HepG2 (cell line): Measurements from ENCODE around the gene OTUB2. TPM values are rescaled to one million over a fixed set of nuclear protein-coding genes. Genes with fewer than 3 reads are reported as not detected.

Experiments
- EP300 ChIP-seq, 3 experiments: sonication (generic) in 1 of 3; formaldehyde crosslinking in 1 of 3; IDR thresholded peaks; 2 replicates each; pipeline versions ENCODE4 v1.5.1 to v1.6.1; 2011 to 2020; ENCODE audit warnings: low read depth in 2 of 3, low read length in 2 of 3, borderline replicate concordance in 1 of 3, improper control_type of control experiment in 1 of 3, mild to moderate bottlenecking in 1 of 3, missing genetic modification reagents in 1 of 3, moderate library complexity in 1 of 3
- FIP1L1 ChIP-seq: fragments of 200-400 bp; formaldehyde crosslinking; IDR thresholded peaks from 2 replicates; pipeline ENCODE4 v1.6.1; 2018; ENCODE audit warnings: low read depth, mild to moderate bottlenecking, low read length, moderate library complexity, borderline replicate concordance; ENCODE audit not compliant: insufficient read depth
- FOSL1 ChIP-seq: sonication (generic); formaldehyde crosslinking; IDR thresholded peaks from 2 replicates; pipeline ENCODE4 v1.9.0; 2021; ENCODE audit warnings: missing genetic modification reagents, borderline replicate concordance
- MIER2 ChIP-seq: IDR thresholded peaks from 2 replicates; pipeline ENCODE4 v1.6.1; 2016; ENCODE audit warnings: missing biosample characterization, missing genetic modification reagents
- NAIF1 ChIP-seq: sonication (generic); formaldehyde crosslinking; IDR thresholded peaks from 2 replicates; pipeline ENCODE4 v1.5.0; 2020; ENCODE audit warnings: mild to moderate bottlenecking, missing genetic modification reagents, borderline replicate concordance
- PHB2 ChIP-seq: fragments of 450-650 bp; IDR thresholded peaks from 2 replicates; pipeline ENCODE4 v1.6.1; 2018; ENCODE audit not compliant: partially characterized antibody
- PHF20 ChIP-seq: sonication (generic); formaldehyde crosslinking; IDR thresholded peaks from 2 replicates; pipeline ENCODE4 v1.5.0; 2020; ENCODE audit warnings: mild to moderate bottlenecking, missing genetic modification reagents
- PITX1 ChIP-seq: sonication (generic); formaldehyde crosslinking; IDR thresholded peaks from 2 replicates; pipeline ENCODE4 v1.5.1; 2020; ENCODE audit warnings: mild to moderate bottlenecking, missing genetic modification reagents
- PRMT3 ChIP-seq: sonication (generic); formaldehyde crosslinking; IDR thresholded peaks from 2 replicates; pipeline ENCODE4 v1.8.1; 2022; ENCODE audit warnings: low read depth, mild to moderate bottlenecking, moderate library complexity, missing genetic modification reagents, borderline replicate concordance
- RCOR2 ChIP-seq: IDR thresholded peaks from 2 replicates; pipeline ENCODE4 v1.6.1; 2016; ENCODE audit warnings: missing biosample characterization, missing genetic modification reagents
- RFXAP ChIP-seq: sonication (generic); formaldehyde crosslinking; IDR thresholded peaks from 2 replicates; pipeline ENCODE4 v1.4.0; 2020; ENCODE audit warnings: missing genetic modification reagents, borderline replicate concordance
- SPEN ChIP-seq: sonication (generic); formaldehyde crosslinking; IDR thresholded peaks from 2 replicates; pipeline ENCODE4 v1.5.1; 2020; ENCODE audit warnings: low read depth, mild to moderate bottlenecking, missing genetic modification reagents
- XRCC5 ChIP-seq: fragments of 200-400 bp; formaldehyde crosslinking; optimal IDR thresholded peaks from 2 replicates; pipeline ENCODE3; 2017; ENCODE audit warnings: mild to moderate bottlenecking, low read length
- ZFP82 ChIP-seq: sonication (generic); formaldehyde crosslinking; IDR thresholded peaks from 2 replicates; pipeline ENCODE4 v1.5.1; 2020; ENCODE audit warnings: mild to moderate bottlenecking, missing genetic modification reagents, borderline replicate concordance
- ZNF572 ChIP-seq: sonication (generic); formaldehyde crosslinking; IDR thresholded peaks from 2 replicates; pipeline ENCODE4 v1.5.1; 2020; ENCODE audit warnings: mild to moderate bottlenecking, missing genetic modification reagents
- ZSCAN9 ChIP-seq: IDR thresholded peaks from 2 replicates; pipeline ENCODE4 v1.6.1; 2016; ENCODE audit warnings: borderline replicate concordance
- polyA plus RNA-seq, 8 experiments: library from polyadenylated mRNA; depleted of rRNA in 3 of 8; stranded (reverse) in 7 of 8; unstranded in 1 of 8; fragments of >200 nt; fragmentation: Illumina TruSeq in 4 of 8; extraction: Trizol in 4 of 8; gene quantifications; 2 replicates each; pipeline versions ENCODE4 v1.2.1 to v1.2.3, GENCODE V29; 2011 to 2016; ENCODE audit warnings: low read depth in 4 of 8, missing spikeins in 1 of 8, mixed read lengths in 1 of 8; ENCODE audit not compliant: insufficient read depth in 1 of 8
- total RNA-seq, 5 experiments: library from RNA; depleted of rRNA; stranded (reverse); fragments of >200 nt; fragmentation: Illumina TruSeq; extraction: Trizol; gene quantifications; 2 replicates each; pipeline ENCODE4 v1.2.3, GENCODE V29; 2016; ENCODE audit warnings: low read depth in 1 of 5
- TF ChIP-seq, protein P1 (sequence below): IDR thresholded peaks from 2 replicates; pipeline ENCODE4 v1.6.1; 2016; ENCODE audit warnings: missing compliant biosample characterization, missing genetic modification reagents, borderline replicate concordance
- TF ChIP-seq, protein P2 (sequence below): sonication (generic); formaldehyde crosslinking; conservative IDR thresholded peaks from 2 replicates; pipeline ENCODE4 v1.4.0; 2020; ENCODE audit warnings: mild to moderate bottlenecking, missing genetic modification reagents, moderate library complexity
- TF ChIP-seq, protein P3 (sequence below): sonication (generic); formaldehyde crosslinking; IDR thresholded peaks from 2 replicates; pipeline ENCODE4 v1.8.0; 2022; ENCODE audit warnings: mild to moderate bottlenecking, missing genetic modification reagents, borderline replicate concordance
- TF ChIP-seq, protein P4 (sequence below): sonication (generic); formaldehyde crosslinking; IDR thresholded peaks from 2 replicates; pipeline ENCODE4 v1.5.1; 2020; ENCODE audit warnings: missing genetic modification reagents, mild to moderate bottlenecking, borderline replicate concordance

Gene OTUB2
- total and polyA plus RNA-seq, 2 of the 13 experiments (the other 11 are each of a cell fraction or from before 2014, with no cell fraction given): 2.2 to 2.4 TPM

DNA sequence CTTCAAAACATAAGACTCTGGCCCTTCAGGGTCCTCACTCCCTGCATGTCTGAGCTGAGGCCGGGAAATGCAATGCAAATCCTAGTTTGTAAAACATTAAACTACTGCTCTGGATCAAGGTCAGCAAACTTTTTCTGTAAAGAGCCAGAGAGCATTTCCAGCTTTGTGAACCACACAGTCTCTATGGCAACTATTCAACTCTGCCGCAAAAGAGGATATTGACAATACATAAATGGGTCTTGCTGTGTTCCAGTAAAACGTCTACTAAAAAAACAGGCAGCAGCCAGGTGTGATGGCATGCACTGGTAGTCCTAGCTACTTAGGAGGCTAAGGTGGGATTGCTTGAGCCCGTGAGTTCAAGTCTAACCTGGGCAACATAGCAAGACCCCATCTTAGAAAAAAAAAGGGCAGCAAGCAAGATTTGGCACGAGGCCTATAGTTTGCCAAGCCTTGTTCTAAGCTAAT is 32.6 kb downstream of the OTUB2 start (continued):
- no peak for TF ChIP-seq FOSL1 (CRISPR knock-in tag)
- peak; percentile 52; the same call in 1 of the 2 replicates for TF ChIP-seq NAIF1 (CRISPR knock-in tag)
- TF ChIP-seq FIP1L1: no peak
- TF ChIP-seq PHF20 (CRISPR knock-in tag): no peak
- TF ChIP-seq SPEN: peak; percentile 33; the same call in 1 of the 2 replicates
- TF ChIP-seq MIER2 (CRISPR knock-in tag): no peak
- TF ChIP-seq, protein P1, sequence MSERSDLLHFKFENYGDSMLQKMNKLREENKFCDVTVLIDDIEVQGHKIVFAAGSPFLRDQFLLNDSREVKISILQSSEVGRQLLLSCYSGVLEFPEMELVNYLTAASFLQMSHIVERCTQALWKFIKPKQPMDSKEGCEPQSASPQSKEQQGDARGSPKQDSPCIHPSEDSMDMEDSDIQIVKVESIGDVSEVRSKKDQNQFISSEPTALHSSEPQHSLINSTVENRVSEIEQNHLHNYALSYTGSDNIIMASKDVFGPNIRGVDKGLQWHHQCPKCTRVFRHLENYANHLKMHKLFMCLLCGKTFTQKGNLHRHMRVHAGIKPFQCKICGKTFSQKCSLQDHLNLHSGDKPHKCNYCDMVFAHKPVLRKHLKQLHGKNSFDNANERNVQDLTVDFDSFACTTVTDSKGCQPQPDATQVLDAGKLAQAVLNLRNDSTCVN: peak; percentile 22; the same call in 1 of the 2 replicates
- peak; percentile 45; the same call in 1 of the 2 replicates for TF ChIP-seq RCOR2
- TF ChIP-seq ZFP82 (CRISPR knock-in tag): no peak
- TF ChIP-seq PHB2: no peak
- TF ChIP-seq, protein P2, sequence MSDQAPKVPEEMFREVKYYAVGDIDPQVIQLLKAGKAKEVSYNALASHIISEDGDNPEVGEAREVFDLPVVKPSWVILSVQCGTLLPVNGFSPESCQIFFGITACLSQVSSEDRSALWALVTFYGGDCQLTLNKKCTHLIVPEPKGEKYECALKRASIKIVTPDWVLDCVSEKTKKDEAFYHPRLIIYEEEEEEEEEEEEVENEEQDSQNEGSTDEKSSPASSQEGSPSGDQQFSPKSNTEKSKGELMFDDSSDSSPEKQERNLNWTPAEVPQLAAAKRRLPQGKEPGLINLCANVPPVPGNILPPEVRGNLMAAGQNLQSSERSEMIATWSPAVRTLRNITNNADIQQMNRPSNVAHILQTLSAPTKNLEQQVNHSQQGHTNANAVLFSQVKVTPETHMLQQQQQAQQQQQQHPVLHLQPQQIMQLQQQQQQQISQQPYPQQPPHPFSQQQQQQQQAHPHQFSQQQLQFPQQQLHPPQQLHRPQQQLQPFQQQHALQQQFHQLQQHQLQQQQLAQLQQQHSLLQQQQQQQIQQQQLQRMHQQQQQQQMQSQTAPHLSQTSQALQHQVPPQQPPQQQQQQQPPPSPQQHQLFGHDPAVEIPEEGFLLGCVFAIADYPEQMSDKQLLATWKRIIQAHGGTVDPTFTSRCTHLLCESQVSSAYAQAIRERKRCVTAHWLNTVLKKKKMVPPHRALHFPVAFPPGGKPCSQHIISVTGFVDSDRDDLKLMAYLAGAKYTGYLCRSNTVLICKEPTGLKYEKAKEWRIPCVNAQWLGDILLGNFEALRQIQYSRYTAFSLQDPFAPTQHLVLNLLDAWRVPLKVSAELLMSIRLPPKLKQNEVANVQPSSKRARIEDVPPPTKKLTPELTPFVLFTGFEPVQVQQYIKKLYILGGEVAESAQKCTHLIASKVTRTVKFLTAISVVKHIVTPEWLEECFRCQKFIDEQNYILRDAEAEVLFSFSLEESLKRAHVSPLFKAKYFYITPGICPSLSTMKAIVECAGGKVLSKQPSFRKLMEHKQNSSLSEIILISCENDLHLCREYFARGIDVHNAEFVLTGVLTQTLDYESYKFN (CRISPR knock-in tag): peak; percentile 96
- no peak for TF ChIP-seq XRCC5
- TF ChIP-seq, protein P3, sequence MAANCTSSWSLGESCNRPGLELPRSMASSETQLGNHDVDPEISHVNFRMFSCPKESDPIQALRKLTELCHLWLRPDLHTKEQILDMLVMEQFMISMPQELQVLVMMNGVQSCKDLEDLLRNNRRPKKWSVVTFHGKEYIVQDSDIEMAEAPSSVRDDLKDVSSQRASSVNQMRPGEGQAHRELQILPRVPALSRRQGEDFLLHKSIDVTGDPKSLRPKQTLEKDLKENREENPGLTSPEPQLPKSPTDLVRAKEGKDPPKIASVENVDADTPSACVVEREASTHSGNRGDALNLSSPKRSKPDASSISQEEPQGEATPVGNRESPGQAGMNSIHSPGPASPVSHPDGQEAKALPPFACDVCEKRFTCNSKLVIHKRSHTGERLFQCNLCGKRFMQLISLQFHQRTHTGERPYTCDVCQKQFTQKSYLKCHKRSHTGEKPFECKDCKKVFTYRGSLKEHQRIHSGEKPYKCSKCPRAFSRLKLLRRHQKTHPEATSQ (CRISPR knock-in tag): 0 out of 2 replicates have a peak, but pooled peaks have one; percentile 37
- TF ChIP-seq ZSCAN9 (CRISPR knock-in tag): peak; percentile 39; the same call in 1 of the 2 replicates
- TF ChIP-seq RFXAP: no peak
- no peak for TF ChIP-seq ZNF572 (CRISPR knock-in tag)
- peak in 1 of 2 experiments; percentile 73; a peak in 2 of 4 replicates for TF ChIP-seq EP300 (IDR thresholded peaks at IDR 0.05; ENCODE audit: low read depth in 2 of 2, low read length in 2 of 2)
- no peak; the same call in 1 of the 2 replicates for TF ChIP-seq EP300 (CRISPR knock-in tag; IDR thresholded peaks at IDR 0.05; ENCODE audit: borderline replicate concordance)
- no peak for TF ChIP-seq PITX1 (CRISPR knock-in tag)
- TF ChIP-seq, protein P4, sequence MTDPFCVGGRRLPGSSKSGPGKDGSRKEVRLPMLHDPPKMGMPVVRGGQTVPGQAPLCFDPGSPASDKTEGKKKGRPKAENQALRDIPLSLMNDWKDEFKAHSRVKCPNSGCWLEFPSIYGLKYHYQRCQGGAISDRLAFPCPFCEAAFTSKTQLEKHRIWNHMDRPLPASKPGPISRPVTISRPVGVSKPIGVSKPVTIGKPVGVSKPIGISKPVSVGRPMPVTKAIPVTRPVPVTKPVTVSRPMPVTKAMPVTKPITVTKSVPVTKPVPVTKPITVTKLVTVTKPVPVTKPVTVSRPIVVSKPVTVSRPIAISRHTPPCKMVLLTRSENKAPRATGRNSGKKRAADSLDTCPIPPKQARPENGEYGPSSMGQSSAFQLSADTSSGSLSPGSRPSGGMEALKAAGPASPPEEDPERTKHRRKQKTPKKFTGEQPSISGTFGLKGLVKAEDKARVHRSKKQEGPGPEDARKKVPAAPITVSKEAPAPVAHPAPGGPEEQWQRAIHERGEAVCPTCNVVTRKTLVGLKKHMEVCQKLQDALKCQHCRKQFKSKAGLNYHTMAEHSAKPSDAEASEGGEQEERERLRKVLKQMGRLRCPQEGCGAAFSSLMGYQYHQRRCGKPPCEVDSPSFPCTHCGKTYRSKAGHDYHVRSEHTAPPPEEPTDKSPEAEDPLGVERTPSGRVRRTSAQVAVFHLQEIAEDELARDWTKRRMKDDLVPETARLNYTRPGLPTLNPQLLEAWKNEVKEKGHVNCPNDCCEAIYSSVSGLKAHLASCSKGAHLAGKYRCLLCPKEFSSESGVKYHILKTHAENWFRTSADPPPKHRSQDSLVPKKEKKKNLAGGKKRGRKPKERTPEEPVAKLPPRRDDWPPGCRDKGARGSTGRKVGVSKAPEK (CRISPR knock-in tag): no peak
- TF ChIP-seq PRMT3 (CRISPR knock-in tag): no peak
